ENCODE results near the gene GNA14.

- TF ChIP-seq, protein P1, sequence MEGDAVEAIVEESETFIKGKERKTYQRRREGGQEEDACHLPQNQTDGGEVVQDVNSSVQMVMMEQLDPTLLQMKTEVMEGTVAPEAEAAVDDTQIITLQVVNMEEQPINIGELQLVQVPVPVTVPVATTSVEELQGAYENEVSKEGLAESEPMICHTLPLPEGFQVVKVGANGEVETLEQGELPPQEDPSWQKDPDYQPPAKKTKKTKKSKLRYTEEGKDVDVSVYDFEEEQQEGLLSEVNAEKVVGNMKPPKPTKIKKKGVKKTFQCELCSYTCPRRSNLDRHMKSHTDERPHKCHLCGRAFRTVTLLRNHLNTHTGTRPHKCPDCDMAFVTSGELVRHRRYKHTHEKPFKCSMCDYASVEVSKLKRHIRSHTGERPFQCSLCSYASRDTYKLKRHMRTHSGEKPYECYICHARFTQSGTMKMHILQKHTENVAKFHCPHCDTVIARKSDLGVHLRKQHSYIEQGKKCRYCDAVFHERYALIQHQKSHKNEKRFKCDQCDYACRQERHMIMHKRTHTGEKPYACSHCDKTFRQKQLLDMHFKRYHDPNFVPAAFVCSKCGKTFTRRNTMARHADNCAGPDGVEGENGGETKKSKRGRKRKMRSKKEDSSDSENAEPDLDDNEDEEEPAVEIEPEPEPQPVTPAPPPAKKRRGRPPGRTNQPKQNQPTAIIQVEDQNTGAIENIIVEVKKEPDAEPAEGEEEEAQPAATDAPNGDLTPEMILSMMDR (IDR thresholded peaks at IDR 0.05), result no peak
- no peak for TF ChIP-seq ZFX (IDR thresholded peaks at IDR 0.05; ENCODE audit: borderline replicate concordance)
These were observed 127.0 kb downstream of the GNA14 start for GRCh38 chr9:77521091-77521490.
